ENCODE results near the gene MORF4L1. TPM values are rescaled to one million over a fixed set of nuclear protein-coding genes. Genes with fewer than 3 reads are reported as not detected.

Gene MORF4L1
- total RNA-seq, 4 donors from 2014 or later, result 103 to 149 (median 127) TPM

DNA sequence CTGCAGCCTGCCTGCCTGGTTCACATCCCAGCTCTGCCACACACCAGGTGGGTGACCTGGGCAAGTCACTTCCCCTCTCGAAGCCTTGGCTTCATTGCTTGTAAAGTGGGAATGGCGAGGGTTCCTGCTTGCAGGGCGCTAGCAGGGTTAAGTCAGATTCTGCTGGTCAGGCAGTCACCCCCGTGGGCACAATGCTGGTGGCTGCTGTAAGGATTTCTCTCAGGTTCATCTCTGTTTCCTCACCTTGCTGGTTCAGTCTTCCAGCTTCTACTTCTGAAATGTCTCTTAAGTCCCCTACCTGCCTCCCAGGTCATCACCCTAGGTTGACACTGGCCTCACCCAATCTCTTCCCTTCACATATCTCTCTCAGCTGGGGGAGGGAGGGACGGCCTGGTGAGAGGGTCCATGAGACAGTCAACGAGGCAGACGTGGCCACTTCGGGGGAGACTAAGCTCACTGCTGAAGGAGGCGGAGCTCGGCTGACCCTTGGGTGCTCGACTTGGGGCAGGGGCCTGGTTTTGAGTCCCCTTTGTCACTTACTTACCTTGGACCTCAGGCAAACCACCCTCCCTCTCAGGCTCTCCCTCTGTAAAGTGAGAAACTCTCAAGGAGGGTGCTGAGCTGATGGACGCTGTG is 60.6 kb downstream of the MORF4L1 start:
- H3K9me3 ChIP-seq, result no peaks in the 10 kb centered on the region
- TF ChIP-seq POLR2AphosphoS5 (IDR thresholded peaks at IDR 0.05), result no peak
- DNase-seq (ENCODE audit: low spot score in 2 of 2), result no peak
- peaks cover 27% of the 10 kb centered on the region for H3K36me3 ChIP-seq
- peaks cover 51% of the 10 kb centered on the region for H3K4me1 ChIP-seq
- H3K4me3 ChIP-seq, result no peak overlapping the region
- H3K27ac ChIP-seq, result no peak overlapping the region
- WGBS, result 78% methylated on average over 12 of the region's 12 CpGs
- no peaks in the 10 kb centered on the region for H3K27me3 ChIP-seq

DNA sequence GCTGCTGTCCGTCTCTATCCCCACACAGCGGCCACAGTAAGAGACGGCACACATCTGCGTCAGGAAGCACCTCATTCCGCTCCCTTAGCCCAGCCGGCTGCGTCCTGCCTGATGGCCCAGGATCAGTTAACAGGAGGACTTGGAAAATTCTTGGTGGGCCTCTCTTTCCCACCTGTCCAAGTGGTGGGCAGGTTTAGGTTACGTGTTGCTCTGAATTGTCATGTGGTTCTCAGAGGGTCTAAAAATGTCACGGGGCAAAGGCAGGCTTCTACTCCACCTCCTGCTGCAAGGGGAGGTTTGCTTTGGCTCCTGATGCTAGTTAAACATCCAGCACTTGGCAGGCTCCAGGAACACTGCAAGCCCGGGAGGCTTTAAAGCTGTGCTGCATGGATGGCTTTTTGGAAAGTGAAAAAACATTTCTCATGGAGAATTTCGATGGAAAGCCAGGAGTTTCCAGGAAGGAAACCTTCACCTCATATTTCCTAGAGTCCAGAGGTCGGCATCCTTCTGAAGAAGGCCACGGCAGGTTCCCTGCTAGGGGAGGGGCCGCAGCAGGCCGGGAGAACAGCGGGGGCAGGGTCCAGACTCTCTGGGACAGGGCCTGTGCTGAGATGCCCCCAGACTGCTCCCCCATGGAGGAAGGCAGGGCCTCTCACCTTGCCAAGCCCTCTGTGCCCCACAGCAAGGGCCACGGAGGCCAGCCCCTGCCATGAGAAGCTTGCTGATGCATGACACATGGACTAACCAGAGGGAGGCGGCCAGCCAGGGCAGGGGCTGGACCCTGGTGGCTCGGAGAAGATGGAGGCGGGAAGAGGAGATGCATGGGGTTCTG is 61.3 kb downstream of the MORF4L1 start:
- no peak overlapping the region for H3K27ac ChIP-seq
- peaks cover 27% of the 10 kb centered on the region for H3K36me3 ChIP-seq
- no peak overlapping the region for H3K4me3 ChIP-seq
- TF ChIP-seq POLR2AphosphoS5 (IDR thresholded peaks at IDR 0.05) (no peak), POLR2A (IDR thresholded peaks at IDR 0.05) (no peak), EP300 (IDR thresholded peaks at IDR 0.05) (no peak)
- TF ChIP-seq, protein P1, sequence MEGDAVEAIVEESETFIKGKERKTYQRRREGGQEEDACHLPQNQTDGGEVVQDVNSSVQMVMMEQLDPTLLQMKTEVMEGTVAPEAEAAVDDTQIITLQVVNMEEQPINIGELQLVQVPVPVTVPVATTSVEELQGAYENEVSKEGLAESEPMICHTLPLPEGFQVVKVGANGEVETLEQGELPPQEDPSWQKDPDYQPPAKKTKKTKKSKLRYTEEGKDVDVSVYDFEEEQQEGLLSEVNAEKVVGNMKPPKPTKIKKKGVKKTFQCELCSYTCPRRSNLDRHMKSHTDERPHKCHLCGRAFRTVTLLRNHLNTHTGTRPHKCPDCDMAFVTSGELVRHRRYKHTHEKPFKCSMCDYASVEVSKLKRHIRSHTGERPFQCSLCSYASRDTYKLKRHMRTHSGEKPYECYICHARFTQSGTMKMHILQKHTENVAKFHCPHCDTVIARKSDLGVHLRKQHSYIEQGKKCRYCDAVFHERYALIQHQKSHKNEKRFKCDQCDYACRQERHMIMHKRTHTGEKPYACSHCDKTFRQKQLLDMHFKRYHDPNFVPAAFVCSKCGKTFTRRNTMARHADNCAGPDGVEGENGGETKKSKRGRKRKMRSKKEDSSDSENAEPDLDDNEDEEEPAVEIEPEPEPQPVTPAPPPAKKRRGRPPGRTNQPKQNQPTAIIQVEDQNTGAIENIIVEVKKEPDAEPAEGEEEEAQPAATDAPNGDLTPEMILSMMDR (IDR thresholded peaks at IDR 0.05), result no peak
- H3K9me3 ChIP-seq, result no peaks in the 10 kb centered on the region
- peaks cover 55% of the 10 kb centered on the region for H3K4me1 ChIP-seq
- WGBS, result 53% methylated on average over 15 of the region's 20 CpGs
- no peak for DNase-seq (ENCODE audit: low spot score in 2 of 2)
- no peaks in the 10 kb centered on the region for H3K27me3 ChIP-seq

DNA sequence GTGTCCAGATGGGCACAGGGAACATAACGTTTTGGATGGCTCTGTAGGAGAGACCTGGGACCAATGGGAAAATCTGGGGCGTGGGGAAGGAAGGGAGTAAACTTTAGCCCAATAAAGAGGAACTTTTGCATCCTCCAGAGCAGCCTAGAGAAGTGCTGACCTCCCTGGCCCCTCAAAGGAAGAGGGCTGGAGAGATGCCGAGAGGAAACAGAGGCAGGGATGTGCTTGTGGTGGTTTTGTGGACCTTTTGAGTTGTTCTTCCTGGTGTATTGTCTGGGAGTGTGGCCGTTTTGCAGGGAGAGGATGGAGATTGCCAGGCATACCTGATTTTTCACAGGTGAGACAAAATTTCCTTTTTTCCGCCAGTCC is 61.9 kb downstream of the MORF4L1 start:
- Histone ChIP-seq H3K36me3 (peaks cover 23% of the 10 kb centered on the region), H3K4me3 (no peak overlapping the region), H3K27ac (no peak overlapping the region), H3K9me3 (no peaks in the 10 kb centered on the region), H3K27me3 (no peaks in the 10 kb centered on the region), H3K4me1 (peaks cover 55% of the 10 kb centered on the region)
- TF ChIP-seq POLR2A (IDR thresholded peaks at IDR 0.05) (no peak), POLR2AphosphoS5 (IDR thresholded peaks at IDR 0.05) (no peak), EP300 (IDR thresholded peaks at IDR 0.05) (no peak)
- TF ChIP-seq, protein P1 (IDR thresholded peaks at IDR 0.05), result no peak
- DNase-seq (ENCODE audit: low spot score in 2 of 2), result no peak
- 56% methylated on average over 5 of the region's 5 CpGs for WGBS

DNA sequence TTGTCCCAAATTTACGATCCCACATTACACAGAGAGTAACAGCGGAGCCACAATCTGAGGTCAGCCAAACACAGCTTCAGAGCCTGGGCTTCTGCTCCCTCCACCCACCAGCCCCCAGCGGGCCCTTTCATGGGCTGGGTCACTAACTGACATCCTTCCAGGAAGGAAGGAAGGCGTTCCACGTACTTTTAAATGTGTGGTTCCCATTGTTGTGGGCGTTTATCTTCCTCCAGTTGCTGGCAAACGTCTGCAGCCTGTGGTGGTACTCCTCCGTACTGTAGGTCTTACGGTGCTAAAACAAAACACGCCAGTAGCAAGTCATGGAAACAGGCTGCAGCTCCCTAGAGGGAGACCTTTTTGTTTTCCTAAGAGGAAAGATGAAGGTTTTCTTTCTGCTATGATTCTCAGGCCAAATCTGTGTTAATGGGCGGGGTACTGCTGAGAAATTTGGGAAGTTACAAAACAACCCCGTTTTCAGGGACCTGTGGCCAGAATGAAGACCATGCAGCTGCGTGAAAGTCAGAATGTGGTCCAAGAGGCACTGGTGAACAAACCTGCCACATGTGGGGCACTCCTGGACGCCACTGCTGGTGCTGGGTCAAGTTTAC is 64.5 kb downstream of the MORF4L1 start:
- Histone ChIP-seq H3K27ac (peak overlapping the region; percentile 22), H3K27me3 (no peaks in the 10 kb centered on the region), H3K4me3 (no peak overlapping the region), H3K36me3 (peaks cover 23% of the 10 kb centered on the region), H3K9me3 (no peaks in the 10 kb centered on the region), H3K4me1 (peaks cover 43% of the 10 kb centered on the region)
- peak in 1 of 2 donors; percentile 75 for DNase-seq (ENCODE audit: low spot score in 2 of 2)
- WGBS, result 61% methylated on average over 14 of the region's 14 CpGs
- TF ChIP-seq POLR2A (IDR thresholded peaks at IDR 0.05) (no peak), POLR2AphosphoS5 (IDR thresholded peaks at IDR 0.05) (no peak), EP300 (IDR thresholded peaks at IDR 0.05) (no peak)
- TF ChIP-seq, protein P1 (IDR thresholded peaks at IDR 0.05), result no peak

DNA sequence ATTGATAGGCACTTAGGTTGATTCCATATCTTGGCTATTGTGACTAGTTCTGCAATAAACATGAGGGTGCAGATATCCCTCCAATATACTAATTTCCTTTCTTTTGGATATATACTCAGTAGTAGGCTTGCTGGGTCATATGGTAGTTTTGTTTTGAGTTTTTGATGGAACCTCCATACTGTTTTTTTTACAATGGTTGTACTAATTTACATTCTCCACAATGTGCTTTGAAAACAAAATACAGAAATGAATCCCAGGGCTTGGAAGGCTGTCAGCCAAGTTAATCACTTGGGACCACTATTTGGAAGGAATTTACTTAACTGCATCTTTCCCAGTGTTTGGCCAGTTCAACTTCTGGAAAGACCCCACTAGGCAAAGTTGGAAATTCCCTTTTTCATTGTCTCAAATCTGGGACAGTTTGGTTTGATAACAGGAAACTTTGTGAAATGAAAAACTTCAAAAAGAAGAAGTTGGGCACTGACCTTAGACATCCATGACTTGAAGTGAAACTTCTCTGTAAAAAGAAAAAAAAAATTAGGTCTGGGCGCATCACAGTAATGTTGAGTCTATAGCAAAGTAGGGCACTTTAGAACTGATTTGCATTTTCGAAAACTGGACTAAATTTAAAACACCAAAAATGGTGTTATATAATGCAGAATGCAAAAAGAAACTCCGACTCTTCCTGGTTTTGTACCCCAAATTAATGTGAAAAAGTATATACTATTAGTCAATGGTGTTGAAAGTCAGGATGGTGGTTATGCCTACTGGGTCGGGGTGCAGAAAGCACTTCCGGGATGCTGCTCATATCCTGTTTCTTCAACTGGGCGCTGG is 66.2 kb downstream of the MORF4L1 start:
- WGBS, result 75% methylated on average over 6 of the region's 6 CpGs
- Histone ChIP-seq H3K9me3 (no peaks in the 10 kb centered on the region), H3K4me1 (peaks cover 43% of the 10 kb centered on the region), H3K4me3 (no peak overlapping the region), H3K27me3 (no peaks in the 10 kb centered on the region), H3K36me3 (peaks cover 16% of the 10 kb centered on the region), H3K27ac (peak overlapping the region; percentile 47)
- DNase-seq (ENCODE audit: low spot score in 2 of 2), result no peak
- TF ChIP-seq POLR2AphosphoS5 (IDR thresholded peaks at IDR 0.05) (no peak), EP300 (IDR thresholded peaks at IDR 0.05) (no peak), POLR2A (IDR thresholded peaks at IDR 0.05) (no peak)
- TF ChIP-seq, protein P1 (IDR thresholded peaks at IDR 0.05), result no peak
